H1 (cell line): ENCODE results near the gene RFXANK. TPM values are rescaled to one million over a fixed set of nuclear protein-coding genes. Genes with fewer than 3 reads are reported as not detected.

Experiments
- BCL11A ChIP-seq, 2 experiments: IDR thresholded peaks; one replicate each; pipeline ENCODE4 v1.6.1; 2011; ENCODE audit warnings: low read depth in 2 of 2, low read length in 2 of 2, mild to moderate bottlenecking in 2 of 2
- E2F6 ChIP-seq: IDR thresholded peaks from 2 replicates; pipeline ENCODE4 v1.6.1; 2012; ENCODE audit warnings: inconsistent platforms
- EGR1 ChIP-seq: IDR thresholded peaks from 2 replicates; pipeline ENCODE4 v1.6.1; 2011; ENCODE audit warnings: low read depth, low read length, borderline replicate concordance
- FOSL1 ChIP-seq: IDR thresholded peaks from 2 replicates; pipeline ENCODE4 v1.6.1; 2011; ENCODE audit warnings: mild to moderate bottlenecking, low read depth, low read length, moderate library complexity; ENCODE audit not compliant: insufficient read depth
- RFX5 ChIP-seq: IDR thresholded peaks from 2 replicates; pipeline ENCODE4 v1.6.1; 2011; ENCODE audit warnings: low read depth, low read length, improper control_type of control experiment, borderline replicate concordance
- SAP30 ChIP-seq: fragments of 300-600 bp; sonication (generic); IDR thresholded peaks from 2 replicates; pipeline ENCODE4 v1.7.1; 2012; ENCODE audit warnings: low read length, moderate library complexity, mild to moderate bottlenecking, inconsistent platforms; ENCODE audit not compliant: insufficient read depth, insufficient replicate concordance
- polyA plus RNA-seq, 7 experiments: library from polyadenylated mRNA; depleted of rRNA in 3 of 7; stranded (reverse) in 5 of 7; unstranded in 2 of 7; fragments of >200 nt in 5 of 7; fragments of 200-250 nt in 2 of 7; gene quantifications; 1 replicate in 5 of 7; 2 replicates in 1 of 7; 4 replicates in 1 of 7; pipeline versions ENCODE4 v1.2.1 to v1.2.3, GENCODE V29; 2011 to 2013; ENCODE audit warnings: missing spikeins in 2 of 7, mixed read lengths in 2 of 7
- total RNA-seq: library from RNA; stranded (reverse); fragmentation: NEBNext Ultra II Directional; extraction: Animal tissue kit (Norgen Biotek cat#: 25700); gene quantifications from 2 replicates; pipeline ENCODE4 v1.2.1, GENCODE V29; 2021

Gene RFXANK
- total and polyA plus RNA-seq, 2 of the 8 experiments (the other 6 are each of a cell fraction or from before 2014, with no cell fraction given) = 72.9 to 87.5 TPM

- TF ChIP-seq EGR1 (no peak), E2F6 (peak; percentile 28; the same call in 1 of the 2 replicates), FOSL1 (no peak), SAP30 (no peak), RFX5 (no peak), BCL11A (IDR thresholded peaks at IDR 0.05; ENCODE audit: low read depth in 2 of 2, low read length in 2 of 2) (no peak)
These were observed 15.1 kb upstream of the RFXANK start (continued) for GRCh38 chr19:19176950-19177349.
